Endothelial cell of umbilical vein (primary cell): Measurements from ENCODE around the gene CCR7. TPM values are rescaled to one million over a fixed set of nuclear protein-coding genes. Genes with fewer than 3 reads are reported as not detected.

ENCODE experiments used
- BruUV-seq: library from RNA; stranded (reverse); fragments of 400-500 nt; replicated peaks from 2 replicates; lab custom pipeline; 2021; lab: Mats Ljungman, UMichigan
- CTCF ChIA-PET: fragments of 300-600, 350-600 bp; sonication (Branson Sonifier 250); formaldehyde crosslinking; loops from one replicate; lab custom pipeline; 2021; ENCODE audit warnings: antibody characterized with exemption, inconsistent platforms; lab: Charles Lee
- POLR2A ChIA-PET: fragments of 300-600, 350-600 bp; sonication (Branson Sonifier 250); formaldehyde crosslinking; loops from one replicate; lab custom pipeline; 2021; ENCODE audit warnings: antibody characterized with exemption, inconsistent platforms; lab: Charles Lee
- DNase-seq: peaks from one replicate; pipeline ENCODE4 v3.0.0-alpha.2; 2011; ENCODE audit warnings: low read depth, low spot score
- FAIRE-seq: peaks from 2 replicates; lab custom pipeline; 2011; peaks lifted over from hg19 to GRCh38; lab: Jason Lieb, UNC
- H2AFZ ChIP-seq: 2 replicates; pipeline ENCODE4 v1.6.0; 2012; ENCODE audit warnings: low read depth, low read length, control low read depth, inconsistent platforms
- H3K27ac ChIP-seq: 2 replicates; pipeline ENCODE4 v1.5.1; 2011; ENCODE audit warnings: low read depth, mild to moderate bottlenecking, control low read depth, low read length, moderate library complexity; ENCODE audit not compliant: insufficient read depth
- H3K27me3 ChIP-seq, 2 experiments: 2 replicates each; pipeline versions ENCODE4 v1.6.0 to v1.6.1; 2011; ENCODE audit warnings: low read length in 2 of 2, mixed read lengths in 1 of 2; ENCODE audit not compliant: control insufficient read depth in 2 of 2, insufficient read depth in 2 of 2
- H3K36me3 ChIP-seq, 2 experiments: 2 replicates in 1 of 2; 3 replicates in 1 of 2; pipeline ENCODE4 v1.5.1; 2011; ENCODE audit warnings: low read length in 2 of 2, mild to moderate bottlenecking in 1 of 2, moderate library complexity in 1 of 2; ENCODE audit not compliant: control insufficient read depth in 2 of 2, insufficient read depth in 2 of 2; ENCODE audit errors: extremely low read depth in 1 of 2
- H3K4me1 ChIP-seq: 3 replicates; pipeline ENCODE4 v1.5.1; 2011; ENCODE audit warnings: mild to moderate bottlenecking, low read length; ENCODE audit not compliant: control insufficient read depth, insufficient read depth; ENCODE audit errors: extremely low read depth
- H3K4me2 ChIP-seq: 2 replicates; pipeline ENCODE4 v1.6.1; 2011; ENCODE audit warnings: low read length, control low read depth, mixed read lengths; ENCODE audit not compliant: insufficient read depth
- H3K4me3 ChIP-seq, 3 experiments: fragments of 200-600 bp in 1 of 3; sonication (generic), shearing (Covaris generic) in 1 of 3; replicated peaks in 1 of 3; 2 replicates each; pipeline ENCODE4 v1.5.1; 2011 to 2016; ENCODE audit warnings: control low read depth in 3 of 3, low read length in 3 of 3, mild to moderate bottlenecking in 2 of 3, inconsistent platforms in 1 of 3, low read depth in 1 of 3, moderate library complexity in 1 of 3; ENCODE audit not compliant: insufficient read depth in 1 of 3
- H3K79me2 ChIP-seq: 2 replicates; pipeline ENCODE4 v1.6.0; 2012; ENCODE audit warnings: low read length, inconsistent platforms; ENCODE audit not compliant: control insufficient read depth, insufficient read depth
- H3K9ac ChIP-seq: replicated peaks from 2 replicates; pipeline ENCODE3; 2011; ENCODE audit warnings: low read length, control low read depth; ENCODE audit not compliant: insufficient read depth; ENCODE audit errors: extremely low read depth
- H3K9me1 ChIP-seq: replicated peaks from 3 replicates; pipeline ENCODE4 v1.6.0; 2011; ENCODE audit warnings: mild to moderate bottlenecking, low read length; ENCODE audit not compliant: control insufficient read depth, insufficient read depth; ENCODE audit errors: extremely low read depth
- H3K9me3 ChIP-seq: replicated peaks from 2 replicates; pipeline ENCODE4 v1.5.1; 2012; ENCODE audit warnings: low read length, inconsistent platforms; ENCODE audit not compliant: control insufficient read depth, insufficient read depth
- H4K20me1 ChIP-seq: replicated peaks from 2 replicates; pipeline ENCODE3; 2011; ENCODE audit warnings: mild to moderate bottlenecking, low read length; ENCODE audit not compliant: control insufficient read depth, insufficient read depth; ENCODE audit errors: extremely low read depth
- EZH2 ChIP-seq: IDR thresholded peaks from 2 replicates; pipeline ENCODE4 v1.6.1; 2012; ENCODE audit warnings: borderline replicate concordance, low read depth, mild to moderate bottlenecking, moderate library complexity, low read length, inconsistent platforms; ENCODE audit not compliant: severe bottlenecking
- FOS ChIP-seq: IDR thresholded peaks from 2 replicates; pipeline ENCODE4 v1.6.1; 2011; ENCODE audit warnings: mild to moderate bottlenecking, low read length, moderate library complexity, borderline replicate concordance; ENCODE audit not compliant: insufficient read depth
- GATA2 ChIP-seq: IDR thresholded peaks from 2 replicates; pipeline ENCODE4 v1.7.0; 2011; ENCODE audit warnings: low read depth, mild to moderate bottlenecking, moderate library complexity, mixed read lengths, low read length; ENCODE audit not compliant: insufficient read length, insufficient read depth
- POLR2AphosphoS5 ChIP-seq: IDR thresholded peaks from 2 replicates; pipeline ENCODE4 v1.6.1; 2012; ENCODE audit warnings: low read depth, mild to moderate bottlenecking, control low read depth, low read length, moderate library complexity; ENCODE audit not compliant: insufficient read depth
- dilution Hi-C: fragments of 300-500 bp; cut with MboI; formaldehyde crosslinking; loops from one replicate; pipeline ENCODE4 v1.15.0; 2019; ENCODE audit warnings: low sequenced_read_pairs; ENCODE audit not compliant: extremely low pct_ligation_motif_present
- intact Hi-C: fragments of 100-400 bp; cut with micrococcal nuclease; formaldehyde crosslinking; loops from one replicate; pipeline ENCODE4 v1.10.0; 2022
- polyA plus RNA-seq, 4 experiments: library from polyadenylated mRNA; depleted of rRNA in 3 of 4; stranded (reverse) in 3 of 4; unstranded in 1 of 4; fragments of >200 nt; gene quantifications; 2 replicates each; pipeline versions ENCODE4 v1.2.1 to v1.2.3, GENCODE V29; 2011 to 2012; ENCODE audit warnings: missing spikeins in 1 of 4
- total RNA-seq: library from RNA; stranded (reverse); gene quantifications from 2 replicates; pipeline ENCODE4 v1.2.3, GENCODE V29; 2021
- TF ChIP-seq, protein P1 (sequence below), 2 donors: IDR thresholded peaks; 1 replicate in 1 of 2; 2 replicates in 1 of 2; pipeline ENCODE4 v1.5.1; 2011; ENCODE audit warnings: low read length in 2 of 2, mild to moderate bottlenecking in 2 of 2, moderate library complexity in 2 of 2, control low read depth in 1 of 2, inconsistent platforms in 1 of 2, low read depth in 1 of 2; ENCODE audit not compliant: insufficient read depth in 1 of 2; ENCODE audit errors: extremely low read depth in 1 of 2
- TF ChIP-seq, protein P2 (sequence below): IDR thresholded peaks from 2 replicates; pipeline ENCODE4 v1.6.1; 2011; ENCODE audit not compliant: insufficient read depth, insufficient read length

The CCR7 gene
- total and polyA plus RNA-seq, 2 donors (not counting 3 experiments of a cell fraction or from before 2014, with no cell fraction given): 0.18 TPM; not detected in 1

DNA sequence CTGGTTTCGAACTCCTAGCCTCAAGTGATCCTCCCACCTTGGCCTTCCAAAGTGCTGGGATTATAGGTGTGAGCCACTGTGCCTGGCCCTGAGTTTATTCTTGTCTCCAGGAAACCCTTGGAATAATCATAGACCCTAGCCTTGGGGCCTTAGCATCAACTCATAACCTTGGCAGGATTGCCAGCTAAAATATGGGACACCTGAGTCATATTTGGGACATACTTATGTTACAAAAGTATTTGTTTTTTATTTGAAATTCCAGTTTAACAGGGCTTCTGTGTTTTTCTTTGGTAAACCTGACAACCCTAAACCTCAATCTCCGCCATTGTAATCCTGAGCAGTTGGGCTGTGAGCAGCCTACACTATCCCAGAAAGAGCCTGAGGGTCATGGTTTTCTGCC, 35.3 kb downstream of the CCR7 start:
- H4K20me1 ChIP-seq: no peaks in the 10 kb centered on the region
- peaks cover 22% of the 10 kb centered on the region for H3K4me1 ChIP-seq
- FAIRE-seq (no peak), DNase-seq (no peak)
- H3K27me3 ChIP-seq: peaks cover 25 to 31% of the 10 kb centered on the region in 2 experiments
- no peaks in the 10 kb centered on the region for H3K36me3 ChIP-seq
- BruUV-seq: no TSS peak
- no peak overlapping the region for H3K27ac ChIP-seq
- no peaks in the 10 kb centered on the region for H3K79me2 ChIP-seq
- H3K4me3 ChIP-seq: no peak overlapping the region
- CTCF ChIA-PET: interaction anchor here (1.3 to 8.9 kb wide), 2 partner anchors 51 to 87 kb away, joined by 3 to 148 read pairs; partner anchors contain the start of gene IGFBP4
- intact Hi-C loops (loop anchor here (5.0 kb wide), 1 partner anchor 228 kb away; no protein-coding TSS in a partner anchor), dilution Hi-C loops (no loop called here)
- no peak overlapping the region for H2AFZ ChIP-seq
- TF ChIP-seq GATA2: no peak
- no peak for TF ChIP-seq EZH2
- TF ChIP-seq, protein P1, sequence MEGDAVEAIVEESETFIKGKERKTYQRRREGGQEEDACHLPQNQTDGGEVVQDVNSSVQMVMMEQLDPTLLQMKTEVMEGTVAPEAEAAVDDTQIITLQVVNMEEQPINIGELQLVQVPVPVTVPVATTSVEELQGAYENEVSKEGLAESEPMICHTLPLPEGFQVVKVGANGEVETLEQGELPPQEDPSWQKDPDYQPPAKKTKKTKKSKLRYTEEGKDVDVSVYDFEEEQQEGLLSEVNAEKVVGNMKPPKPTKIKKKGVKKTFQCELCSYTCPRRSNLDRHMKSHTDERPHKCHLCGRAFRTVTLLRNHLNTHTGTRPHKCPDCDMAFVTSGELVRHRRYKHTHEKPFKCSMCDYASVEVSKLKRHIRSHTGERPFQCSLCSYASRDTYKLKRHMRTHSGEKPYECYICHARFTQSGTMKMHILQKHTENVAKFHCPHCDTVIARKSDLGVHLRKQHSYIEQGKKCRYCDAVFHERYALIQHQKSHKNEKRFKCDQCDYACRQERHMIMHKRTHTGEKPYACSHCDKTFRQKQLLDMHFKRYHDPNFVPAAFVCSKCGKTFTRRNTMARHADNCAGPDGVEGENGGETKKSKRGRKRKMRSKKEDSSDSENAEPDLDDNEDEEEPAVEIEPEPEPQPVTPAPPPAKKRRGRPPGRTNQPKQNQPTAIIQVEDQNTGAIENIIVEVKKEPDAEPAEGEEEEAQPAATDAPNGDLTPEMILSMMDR (IDR thresholded peaks at IDR 0.05; ENCODE audit: extremely low read depth in 1 of 2, insufficient read depth in 1 of 2, low read depth in 1 of 2, low read length in 2 of 2): no peak
- no peak for TF ChIP-seq FOS
- TF ChIP-seq POLR2AphosphoS5: no peak
- TF ChIP-seq, protein P2, sequence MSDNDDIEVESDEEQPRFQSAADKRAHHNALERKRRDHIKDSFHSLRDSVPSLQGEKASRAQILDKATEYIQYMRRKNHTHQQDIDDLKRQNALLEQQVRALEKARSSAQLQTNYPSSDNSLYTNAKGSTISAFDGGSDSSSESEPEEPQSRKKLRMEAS: no peak
- H3K9ac ChIP-seq: no peak overlapping the region
- H3K9me3 ChIP-seq: no peaks in the 10 kb centered on the region
- POLR2A ChIA-PET: no interaction called here
- no peaks in the 10 kb centered on the region for H3K9me1 ChIP-seq
- H3K4me2 ChIP-seq: no peak overlapping the region
